H4 (cell line): ENCODE results near the gene PLBD1. TPM values are rescaled to one million over a fixed set of nuclear protein-coding genes. Genes with fewer than 3 reads are reported as not detected.
A peak's percentile ranks its signal among the peaks of the same experiment; 100 is the strongest.

Experiments
- DNase-seq: peaks from one replicate; pipeline ENCODE4 v3.0.0-alpha.2; 2015; ENCODE audit warnings: low spot score
- total RNA-seq: library from RNA; depleted of rRNA; stranded (reverse); fragments of >200 nt; shearing (Covaris generic); gene quantifications from 2 replicates; pipeline ENCODE4 v1.2.3, GENCODE V29; 2014; rRNA removed

PLBD1 gene, protein sequence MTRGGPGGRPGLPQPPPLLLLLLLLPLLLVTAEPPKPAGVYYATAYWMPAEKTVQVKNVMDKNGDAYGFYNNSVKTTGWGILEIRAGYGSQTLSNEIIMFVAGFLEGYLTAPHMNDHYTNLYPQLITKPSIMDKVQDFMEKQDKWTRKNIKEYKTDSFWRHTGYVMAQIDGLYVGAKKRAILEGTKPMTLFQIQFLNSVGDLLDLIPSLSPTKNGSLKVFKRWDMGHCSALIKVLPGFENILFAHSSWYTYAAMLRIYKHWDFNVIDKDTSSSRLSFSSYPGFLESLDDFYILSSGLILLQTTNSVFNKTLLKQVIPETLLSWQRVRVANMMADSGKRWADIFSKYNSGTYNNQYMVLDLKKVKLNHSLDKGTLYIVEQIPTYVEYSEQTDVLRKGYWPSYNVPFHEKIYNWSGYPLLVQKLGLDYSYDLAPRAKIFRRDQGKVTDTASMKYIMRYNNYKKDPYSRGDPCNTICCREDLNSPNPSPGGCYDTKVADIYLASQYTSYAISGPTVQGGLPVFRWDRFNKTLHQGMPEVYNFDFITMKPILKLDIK
- not detected in 2 replicates for total RNA-seq

DNA sequence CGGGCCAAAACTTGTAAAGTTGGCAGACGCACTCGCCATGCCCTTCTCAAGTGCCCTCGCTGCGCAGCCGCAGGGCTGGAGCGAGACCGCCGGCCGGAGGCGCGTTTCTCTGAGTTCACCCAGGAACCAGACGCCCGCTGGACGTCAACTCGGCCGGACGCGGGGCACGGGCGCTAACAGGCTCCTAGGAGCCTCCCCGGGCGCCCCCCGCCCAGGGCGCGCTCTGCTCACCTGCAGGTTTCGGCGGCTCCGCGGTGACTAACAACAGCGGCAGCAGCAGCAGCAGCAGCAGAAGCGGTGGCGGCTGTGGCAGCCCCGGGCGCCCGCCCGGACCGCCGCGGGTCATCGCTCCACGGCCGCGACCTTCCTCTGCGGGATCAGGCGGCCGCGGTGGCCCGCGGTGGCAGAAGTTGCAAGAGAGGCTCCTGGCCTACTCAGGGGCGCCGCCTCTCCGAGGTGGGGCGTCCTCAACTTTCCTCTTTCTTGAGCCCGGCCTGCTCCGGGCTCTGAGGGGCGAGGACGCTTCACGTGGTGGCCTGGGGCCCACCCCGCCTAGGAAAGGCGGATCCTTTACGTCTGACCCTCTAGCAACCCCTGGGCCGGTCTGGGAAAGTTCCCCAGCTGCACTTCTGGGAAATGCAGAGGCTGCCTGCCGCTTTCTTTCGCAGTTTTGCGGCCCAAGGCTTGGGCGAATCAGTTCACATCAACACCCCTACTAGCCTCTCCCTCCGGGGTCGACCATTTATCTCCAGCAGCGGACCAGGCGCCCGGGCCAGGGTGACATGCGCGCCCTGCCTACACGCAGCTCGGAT lies at the start of gene PLBD1:
Gene PLBD1, minus strand, starts transcription at position 533 of the 812 bp plus-strand sequence. Its CDS starts 187 bp downstream, at position 346.
- DNase-seq = no peak

DNA sequence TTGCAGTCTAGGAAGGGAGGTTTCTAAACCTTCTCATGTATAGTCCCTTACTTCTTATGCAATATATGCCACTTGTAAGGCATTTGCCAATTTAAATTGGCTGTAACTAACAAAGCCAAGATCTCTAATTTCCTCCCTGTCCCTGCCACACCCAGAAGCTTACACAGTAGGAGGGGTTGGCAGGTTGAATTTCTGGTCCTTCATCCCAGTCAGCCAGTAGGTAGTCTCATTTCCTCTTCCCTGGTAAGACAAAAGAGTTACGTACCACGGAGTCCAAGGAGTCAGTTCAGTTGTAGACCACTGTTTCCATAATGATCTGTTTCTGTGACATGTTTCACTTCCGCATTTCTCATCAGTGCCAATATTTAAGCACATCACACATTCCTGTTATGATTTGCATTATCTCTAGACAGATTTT lies 47.0 kb upstream of the PLBD1 start:
- DNase-seq = no peak

DNA sequence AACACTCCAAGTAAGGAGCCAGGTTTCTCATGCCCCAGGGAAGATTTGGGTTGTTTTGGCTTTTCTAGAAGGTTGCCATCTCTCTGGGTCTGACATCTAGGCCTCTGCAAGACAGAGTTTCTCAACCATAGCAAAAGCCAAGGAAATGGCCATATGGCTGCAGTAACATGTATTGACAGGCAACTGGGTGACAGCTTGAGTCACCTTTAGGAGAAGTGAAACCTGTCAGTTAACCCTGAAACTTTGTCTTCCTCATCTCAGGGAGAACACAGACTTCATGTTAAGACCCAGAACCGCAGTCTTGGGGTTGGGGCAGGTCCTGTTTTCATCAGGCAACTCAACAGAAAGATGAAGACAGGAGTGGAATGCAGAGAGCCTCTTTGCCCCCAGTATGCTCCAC lies 46.0 kb upstream of the PLBD1 start:
- no peak for DNase-seq

DNA sequence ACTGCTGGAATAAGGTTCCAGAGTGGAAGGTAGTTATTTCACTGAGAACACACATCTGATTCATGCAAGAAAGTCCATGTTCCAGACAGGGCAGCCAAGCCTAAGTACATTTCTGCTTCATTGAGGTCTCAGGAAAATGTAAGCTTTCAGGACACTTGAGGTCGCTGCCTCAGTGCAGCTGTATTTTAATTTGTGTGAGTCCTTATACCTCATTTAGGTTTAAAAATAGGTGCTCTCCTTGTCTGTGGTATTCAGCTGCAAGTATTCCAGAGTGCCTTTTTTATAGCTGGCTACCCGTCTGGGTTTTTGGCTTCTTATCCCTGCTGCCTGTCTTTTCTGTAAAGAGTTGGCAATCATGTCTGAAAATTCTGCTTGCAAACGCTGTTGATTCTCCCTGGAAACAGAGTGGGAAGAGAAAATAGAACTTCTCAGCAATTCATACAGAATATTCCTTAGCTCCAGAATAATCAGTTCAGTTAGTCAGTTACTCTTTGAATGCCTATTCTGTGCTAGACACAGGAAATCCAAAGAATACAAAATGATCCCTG lies 45.3 kb upstream of the PLBD1 start:
- no peak for DNase-seq

DNA sequence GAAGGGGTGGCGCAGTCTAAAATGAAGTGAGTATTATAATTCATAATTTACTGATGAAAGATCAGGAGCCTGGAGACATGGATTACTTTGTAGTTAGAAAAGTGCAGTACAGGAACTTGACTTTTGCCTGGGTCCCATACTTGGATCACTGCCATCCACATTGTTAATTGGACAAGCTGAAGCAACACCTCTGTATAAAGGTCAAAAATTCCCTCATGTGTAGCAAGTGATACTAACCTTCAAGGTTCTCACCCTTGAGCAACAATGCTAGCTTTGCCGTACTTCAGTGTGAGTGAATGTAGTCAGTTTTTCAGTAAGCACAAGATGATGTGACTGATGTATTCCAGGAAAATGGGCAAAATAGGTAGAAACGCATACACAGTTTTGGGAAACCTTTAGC lies 44.6 kb upstream of the PLBD1 start:
- DNase-seq = no peak

DNA sequence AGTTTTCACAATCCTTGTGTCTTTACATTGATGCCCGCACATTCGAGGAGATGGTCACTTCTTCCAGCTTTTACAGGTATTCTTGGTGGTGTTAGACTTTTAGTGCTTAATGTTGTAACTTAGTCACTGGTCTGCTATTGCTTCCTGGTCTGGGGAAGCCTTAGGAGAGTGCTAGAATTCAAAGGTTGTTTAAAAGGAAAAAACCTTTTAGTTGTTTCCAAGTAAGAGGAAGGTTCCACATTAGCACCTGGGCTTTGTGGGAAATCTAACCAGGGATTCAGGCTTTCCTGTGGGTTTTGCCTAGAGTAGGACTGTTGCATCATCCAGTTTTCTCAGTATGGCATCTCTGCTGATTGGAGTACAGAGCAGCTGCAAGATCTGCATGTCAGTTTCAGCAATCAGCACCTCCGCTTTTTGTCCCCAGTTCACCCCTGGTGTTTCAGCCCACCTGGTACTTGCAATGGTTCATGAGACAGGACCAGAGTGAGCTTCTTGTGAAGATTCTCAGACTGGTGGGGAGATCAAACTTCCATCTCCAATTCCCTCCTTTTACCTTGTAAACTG lies 44.0 kb upstream of the PLBD1 start:
- no peak for DNase-seq

DNA sequence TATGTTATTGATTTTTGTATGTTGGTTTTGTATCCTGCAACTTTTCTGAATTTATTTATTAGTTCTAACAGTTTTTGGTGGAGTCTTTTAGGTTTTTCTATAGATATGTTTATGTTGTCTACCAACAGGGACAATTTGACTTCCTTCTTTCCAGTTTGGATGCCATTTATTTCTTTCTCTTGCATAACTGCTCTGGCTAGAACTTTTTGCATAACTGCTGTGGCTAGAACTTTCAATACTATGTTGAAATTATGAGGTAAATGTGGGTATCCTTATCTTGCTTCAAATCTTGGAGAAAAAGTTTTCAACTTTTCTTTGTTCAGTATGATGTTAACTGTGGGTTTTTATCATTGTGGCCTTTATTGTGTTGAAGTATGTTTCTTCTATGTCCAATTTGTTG lies 39.9 kb upstream of the PLBD1 start:
- no peak for DNase-seq

DNA sequence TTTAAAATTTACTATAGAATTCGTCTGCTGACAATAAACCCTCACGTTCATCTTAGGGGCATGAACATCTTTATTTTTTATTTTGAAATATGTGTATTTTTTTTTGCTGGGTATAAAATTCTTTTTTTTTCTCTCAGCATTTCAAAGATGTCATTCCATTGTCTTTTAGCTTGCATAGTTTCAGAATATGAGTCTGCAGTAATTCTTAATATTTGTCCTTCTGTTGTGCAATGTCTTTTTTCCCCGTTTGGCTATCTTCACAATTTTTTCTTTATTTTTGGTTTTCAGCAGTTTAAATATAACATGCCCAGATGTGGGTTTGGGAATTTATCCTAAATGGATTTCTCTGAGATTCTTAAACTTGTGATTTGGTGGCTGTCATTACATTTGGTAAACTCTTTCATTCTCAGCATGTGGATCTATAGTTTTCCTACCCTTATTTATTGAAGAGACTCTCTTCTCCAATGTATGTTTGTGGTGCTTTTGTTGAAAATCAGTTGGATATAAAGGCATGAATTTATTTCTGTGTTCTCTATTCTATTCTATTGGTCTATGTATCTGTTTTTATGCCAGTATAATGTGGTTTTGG lies 37.8 kb upstream of the PLBD1 start:
- no peak for DNase-seq

DNA sequence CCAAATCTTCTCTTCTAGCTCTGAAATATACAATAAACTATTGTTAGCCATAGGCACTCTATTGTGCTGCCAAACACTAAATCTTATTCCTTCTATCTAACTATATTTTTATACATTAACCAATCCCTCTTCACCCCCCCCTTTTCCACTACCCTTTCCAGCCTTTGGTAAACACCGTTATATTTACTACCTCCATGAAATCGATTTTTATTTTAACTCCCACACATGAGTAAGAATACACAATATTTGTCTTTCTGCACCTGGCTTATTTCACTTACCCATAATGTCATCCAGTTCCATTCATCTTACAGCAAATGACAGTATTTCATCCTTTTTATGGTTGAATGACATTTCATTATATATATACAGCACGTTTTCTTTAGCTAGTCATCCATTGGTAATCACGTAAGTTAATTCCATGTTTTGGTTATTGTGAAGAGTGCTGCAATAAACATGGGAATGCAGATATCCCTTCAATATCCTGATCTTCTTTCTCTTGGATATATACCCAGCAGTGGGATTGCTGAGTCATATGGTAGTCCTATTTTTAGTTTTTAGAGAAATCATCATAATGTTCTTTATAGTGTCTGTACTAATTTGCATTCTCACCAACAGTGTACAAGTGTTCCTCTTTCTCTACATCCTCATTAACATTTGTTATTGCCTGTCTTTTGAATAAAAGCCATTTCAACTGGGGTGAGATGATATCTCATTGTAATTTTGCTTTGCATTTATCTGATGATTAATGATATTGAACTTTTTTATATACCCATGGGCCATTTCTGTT lies 34.2 kb upstream of the PLBD1 start:
- no peak for DNase-seq

DNA sequence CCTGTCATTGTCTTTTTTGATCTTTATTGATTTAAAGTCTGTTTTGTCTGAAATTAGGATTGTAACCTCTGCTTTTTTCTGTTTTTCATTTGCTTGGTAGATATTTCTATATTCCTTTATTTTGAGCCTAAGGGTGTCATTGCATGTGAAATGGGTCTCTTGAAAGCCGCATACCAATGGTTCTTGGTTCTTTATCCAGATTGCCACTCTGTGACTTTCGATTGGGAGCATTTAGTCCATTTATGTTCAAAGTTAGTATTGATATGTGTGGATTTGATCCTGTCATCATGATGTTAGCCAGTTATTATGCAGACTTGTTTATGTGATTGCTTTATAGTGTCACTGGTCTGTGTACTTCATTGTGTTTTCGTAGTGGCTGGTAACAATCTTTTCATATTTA lies 29.8 kb upstream of the PLBD1 start:
- no peak for DNase-seq

DNA sequence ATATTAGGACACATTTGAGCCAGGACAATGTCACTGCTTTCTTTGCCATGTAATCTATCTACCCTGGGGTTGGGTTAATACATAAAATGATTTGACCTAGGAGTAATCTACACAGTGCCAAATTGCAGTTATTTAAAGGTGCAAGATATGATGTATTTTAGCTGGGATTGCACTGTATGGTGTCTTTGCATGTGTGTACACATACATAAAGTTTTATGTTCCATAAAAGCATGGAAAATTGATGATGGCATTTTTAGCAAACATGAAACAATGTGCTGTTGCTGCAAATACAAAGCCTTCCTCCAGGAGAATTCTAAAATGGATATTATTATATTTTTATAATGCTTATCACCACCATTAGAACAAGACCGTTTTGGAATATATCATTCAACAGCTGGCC lies 24.0 kb upstream of the PLBD1 start:
- no peak for DNase-seq

DNA sequence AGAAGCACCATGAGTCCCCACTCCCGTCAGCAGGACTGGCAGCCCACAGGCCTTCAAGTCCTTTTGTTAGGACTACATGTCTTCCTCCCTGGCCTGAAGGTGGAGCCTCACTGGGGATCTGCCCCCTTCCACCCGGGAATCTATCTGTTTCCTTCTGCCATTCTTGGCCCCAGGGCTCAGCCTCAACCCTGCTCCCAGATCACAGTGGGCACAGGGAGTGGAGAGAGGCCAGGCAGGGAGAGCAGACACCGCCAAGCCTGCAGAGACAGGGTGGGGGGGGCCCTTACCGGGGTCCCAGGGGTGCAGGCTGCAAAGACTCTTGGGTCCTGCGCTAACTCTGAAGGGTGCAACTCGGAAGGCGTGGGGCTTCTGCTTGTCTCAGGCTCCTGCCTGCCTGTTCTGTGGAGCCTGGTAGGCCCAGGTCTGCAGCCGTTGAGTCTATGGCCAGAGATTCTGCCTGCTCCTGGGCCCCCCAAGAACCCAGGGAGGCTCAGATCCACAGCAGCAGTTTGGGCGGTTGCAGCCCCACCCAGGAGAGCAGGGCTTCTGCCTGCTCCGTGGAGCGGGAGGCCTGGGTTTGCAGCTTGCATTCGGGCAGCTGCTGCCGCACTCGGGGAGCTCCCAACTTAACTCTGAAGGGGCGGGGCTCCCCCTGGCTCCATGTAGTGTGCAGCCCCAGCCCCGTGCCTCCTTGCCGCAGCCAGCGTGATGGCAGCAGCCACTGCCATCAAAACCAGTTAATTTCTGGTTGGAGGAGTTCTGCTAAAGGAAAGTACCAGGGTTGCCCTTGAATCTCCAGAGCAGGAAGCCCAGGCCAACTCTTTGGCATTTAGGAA lies 21.7 kb upstream of the PLBD1 start:
- DNase-seq = no peak

DNA sequence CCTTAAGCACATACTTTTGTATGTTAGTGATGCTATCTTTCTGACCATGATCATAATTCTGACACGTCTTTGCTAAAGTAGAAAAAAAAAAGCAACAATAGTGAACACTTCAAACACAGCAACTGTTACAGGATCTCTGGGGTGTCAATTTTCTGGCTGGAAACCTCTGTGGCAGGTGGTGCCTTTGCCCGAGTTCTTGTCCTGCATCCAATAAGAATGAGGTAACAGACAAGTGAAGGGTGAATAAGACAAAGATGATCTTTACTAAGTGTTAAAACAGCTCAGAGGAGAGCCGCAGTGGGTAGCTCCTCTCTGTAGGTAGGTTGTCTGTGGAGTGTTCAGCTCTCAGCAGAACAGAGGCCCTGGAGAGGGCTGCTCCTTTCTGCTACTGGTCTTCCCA lies 20.9 kb upstream of the PLBD1 start:
- DNase-seq = no peak

DNA sequence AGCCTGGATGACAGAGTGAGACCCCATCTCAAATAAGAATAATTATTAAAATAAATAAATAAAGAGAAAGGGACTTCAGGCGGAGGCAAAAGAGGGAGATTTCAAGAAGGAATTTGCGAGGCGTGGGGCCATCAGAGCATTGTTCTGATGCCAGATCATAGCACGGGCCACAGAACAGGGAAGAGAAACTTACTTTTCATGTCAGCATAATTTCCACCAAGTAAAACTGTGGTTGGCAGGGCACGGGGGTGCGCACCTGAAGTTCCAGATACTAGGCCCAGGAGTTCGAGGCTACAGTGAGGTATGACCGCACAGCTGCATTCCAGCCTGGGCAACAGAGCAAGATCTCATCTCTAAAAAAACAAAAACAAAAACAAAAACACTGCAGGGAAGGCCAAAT lies 11.0 kb upstream of the PLBD1 start:
- DNase-seq = no peak

DNA sequence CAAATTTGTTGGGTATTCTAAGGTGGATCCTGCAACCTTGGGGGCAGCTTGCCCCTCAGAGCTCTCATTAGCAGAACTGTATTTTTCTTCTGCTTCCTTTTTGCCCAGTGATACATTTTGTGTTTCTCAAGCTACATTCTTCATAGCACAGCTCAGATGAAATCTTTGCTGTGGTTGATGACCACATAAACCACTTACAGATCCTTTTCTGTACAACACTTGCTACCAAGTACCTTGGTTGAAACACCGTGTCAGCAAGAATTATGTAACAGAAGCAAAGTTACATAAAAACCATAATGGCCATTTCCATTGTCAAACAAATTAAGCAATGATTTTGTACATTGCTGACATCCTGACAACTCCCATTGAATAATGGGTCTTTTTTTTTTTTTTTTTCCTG lies 9.7 kb upstream of the PLBD1 start:
- DNase-seq = peak; percentile 38

DNA sequence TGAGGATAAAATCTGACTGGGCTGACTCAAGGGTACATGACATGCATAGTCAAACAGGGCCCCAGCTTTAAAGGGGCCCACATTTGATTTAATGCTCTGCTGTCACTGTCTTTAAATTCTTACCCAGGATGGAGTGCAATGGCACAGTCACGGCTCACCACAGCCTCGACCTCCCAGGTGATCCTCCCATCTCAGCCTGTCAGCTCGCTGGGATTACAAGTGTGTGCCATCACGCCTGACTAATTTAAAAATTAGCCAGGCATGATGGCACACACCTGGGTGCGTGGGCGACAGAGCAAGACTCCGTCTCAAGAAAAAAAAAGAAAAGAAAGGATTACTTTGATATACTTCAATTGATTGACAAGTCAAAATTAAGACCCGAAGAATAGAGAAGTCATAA lies 9.2 kb upstream of the PLBD1 start:
- DNase-seq = no peak

DNA sequence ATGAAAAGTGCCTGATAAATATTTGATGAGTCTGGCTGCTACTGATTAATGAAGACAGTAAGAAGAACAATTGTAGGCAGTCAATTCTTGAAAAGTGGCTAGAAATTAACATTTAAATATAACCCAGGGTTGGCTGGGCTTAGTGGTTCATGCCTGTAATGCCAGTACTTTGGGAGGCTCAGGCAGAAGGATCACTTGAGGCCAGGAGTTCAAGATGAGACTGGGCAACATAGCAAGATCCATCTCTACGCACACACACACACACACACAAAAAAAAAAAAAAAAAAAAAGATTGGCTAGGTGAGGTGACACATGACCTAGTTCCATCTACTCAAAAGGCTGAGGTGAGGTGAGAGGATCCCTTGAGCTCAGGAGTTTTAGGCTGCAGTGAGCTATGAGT lies 7.9 kb upstream of the PLBD1 start:
- DNase-seq = no peak

DNA sequence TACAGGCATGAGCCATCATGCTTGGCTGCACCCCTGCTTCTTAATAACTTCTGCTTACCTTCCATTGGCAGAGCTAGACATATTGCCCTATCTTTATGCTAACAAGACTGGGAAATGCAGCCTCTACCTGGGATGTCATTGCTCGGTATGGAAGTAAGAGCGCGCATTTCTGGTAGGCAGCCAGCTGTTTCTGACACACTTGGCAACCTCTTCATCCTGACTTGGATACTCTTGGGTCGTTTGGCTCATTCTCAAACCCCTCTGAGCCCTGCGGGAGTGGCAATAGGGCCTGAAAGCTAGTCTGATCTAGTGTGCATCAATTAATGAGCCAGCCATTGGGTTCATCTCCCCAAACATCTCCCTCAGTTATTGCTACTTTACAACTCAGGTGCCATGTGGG lies 5.4 kb upstream of the PLBD1 start:
- no peak for DNase-seq

DNA sequence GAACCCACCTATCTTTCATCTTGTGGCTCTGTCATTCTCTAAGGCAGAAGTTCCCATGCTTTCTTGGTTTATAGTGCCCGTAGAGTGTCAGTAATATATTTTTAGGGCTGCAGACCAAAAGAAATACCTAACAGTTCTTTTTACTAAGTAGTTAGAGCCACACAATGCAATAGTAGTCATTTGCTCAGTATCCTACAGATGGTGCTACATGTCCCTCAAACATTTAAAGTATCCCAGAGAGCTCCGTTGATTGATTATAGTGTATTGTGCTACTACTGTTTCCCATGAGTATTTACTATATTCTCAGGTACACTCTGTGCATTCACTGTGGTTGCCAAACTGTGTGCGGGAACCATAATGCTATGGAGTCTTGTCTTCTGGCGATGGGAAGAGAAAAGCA lies 4.7 kb upstream of the PLBD1 start:
- DNase-seq = no peak

DNA sequence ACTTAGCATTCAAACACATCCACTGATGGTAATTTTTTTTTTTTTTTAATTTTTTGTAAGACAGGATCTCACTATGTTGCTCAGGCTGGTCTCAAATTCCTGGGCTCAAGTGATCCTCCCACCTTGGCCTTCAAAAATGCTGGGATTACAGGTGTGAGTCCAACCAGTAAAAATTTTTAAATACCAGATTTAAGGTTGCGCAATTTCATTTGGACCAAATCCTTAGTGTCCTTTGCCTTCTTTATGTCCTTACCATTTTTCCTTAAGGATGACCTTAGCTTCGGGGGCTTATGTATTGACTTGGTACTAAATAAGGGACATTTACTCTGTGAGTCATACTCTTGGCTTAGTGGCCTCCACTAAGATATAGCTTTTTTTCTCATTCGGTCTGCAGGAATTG lies 4.1 kb upstream of the PLBD1 start:
- no peak for DNase-seq
